ENCODE data around the gene EXOC3.
"Not testable (repeated sequence)": the region's sequence is repeated elsewhere in the genome, so short reads cannot be mapped to it uniquely, and the experiment has no call there.

EXOC3 gene

DNA sequence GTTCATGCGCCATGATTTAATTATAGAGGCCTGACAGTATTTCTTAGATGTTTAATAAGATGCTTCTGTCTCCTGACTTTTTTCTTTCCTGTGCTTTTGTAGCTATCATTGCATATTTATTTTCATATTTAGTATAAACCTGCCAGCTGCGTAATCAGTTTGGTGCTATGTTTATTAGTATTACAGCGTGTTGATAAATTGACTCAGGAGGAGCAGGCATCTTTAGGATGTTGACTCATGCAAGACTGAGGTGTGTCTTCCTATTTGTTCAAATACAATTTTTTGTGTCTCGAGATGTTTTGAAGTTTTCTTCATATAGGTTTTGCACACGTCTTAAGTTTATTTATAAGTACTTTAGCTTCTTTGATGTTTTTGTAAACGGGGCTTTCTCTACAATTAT is 35.9 kb upstream of the EXOC3 start:
- DNase-seq (ENCODE audit: low spot score) = peak; percentile 49

DNA sequence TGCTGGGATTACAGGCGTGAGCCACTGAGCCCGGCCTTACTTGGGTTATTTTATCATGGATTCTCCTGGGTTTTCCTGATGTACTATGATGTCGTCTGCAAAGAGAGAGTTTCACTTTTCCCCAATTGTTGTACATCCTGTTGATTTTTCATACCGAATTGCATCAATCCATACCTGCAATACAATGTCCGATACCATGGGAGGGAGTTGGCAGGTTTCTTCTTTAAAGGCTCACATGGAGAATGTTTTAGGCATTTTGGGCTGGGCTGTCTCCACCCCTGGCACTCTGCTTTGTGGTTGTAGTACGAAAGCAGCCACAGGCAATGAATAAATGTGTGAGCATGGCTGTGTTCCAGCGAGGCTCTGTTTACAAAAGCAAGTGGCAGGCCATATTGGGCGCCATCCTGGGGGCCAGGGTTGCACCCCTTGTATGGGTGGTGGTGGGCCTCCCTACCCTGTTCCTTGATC is 35.1 kb upstream of the EXOC3 start:
- DNase-seq (ENCODE audit: low spot score) = peak; percentile 71

DNA sequence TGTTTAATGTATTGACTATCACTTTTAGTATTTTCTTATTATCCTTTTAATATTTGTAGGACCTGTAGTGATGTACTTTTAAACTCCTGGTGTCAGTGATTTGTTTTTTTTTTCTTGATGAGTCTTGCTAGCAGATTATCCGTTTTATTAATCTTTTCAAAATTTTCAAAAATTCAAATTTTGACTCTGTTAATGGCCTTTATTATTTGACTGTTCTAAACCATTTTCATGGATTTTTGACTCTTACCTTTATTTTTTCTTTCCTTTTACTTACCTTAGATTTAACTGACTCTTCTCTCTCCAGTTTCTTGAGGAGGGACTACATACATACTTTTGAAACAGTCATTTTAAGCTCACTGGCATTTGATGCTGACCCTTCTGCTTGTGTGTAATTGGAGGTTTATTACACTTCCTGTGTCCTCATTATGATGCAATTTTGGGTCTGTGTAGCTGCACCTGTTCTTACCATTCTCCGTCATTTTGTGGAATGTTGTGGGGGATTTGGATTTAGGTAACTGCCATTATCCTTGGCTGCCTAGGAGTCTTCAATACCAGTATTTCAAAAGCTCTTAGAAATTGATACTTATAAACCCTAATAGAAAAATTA is 32.0 kb upstream of the EXOC3 start:
- no peak for DNase-seq (ENCODE audit: low spot score)

DNA sequence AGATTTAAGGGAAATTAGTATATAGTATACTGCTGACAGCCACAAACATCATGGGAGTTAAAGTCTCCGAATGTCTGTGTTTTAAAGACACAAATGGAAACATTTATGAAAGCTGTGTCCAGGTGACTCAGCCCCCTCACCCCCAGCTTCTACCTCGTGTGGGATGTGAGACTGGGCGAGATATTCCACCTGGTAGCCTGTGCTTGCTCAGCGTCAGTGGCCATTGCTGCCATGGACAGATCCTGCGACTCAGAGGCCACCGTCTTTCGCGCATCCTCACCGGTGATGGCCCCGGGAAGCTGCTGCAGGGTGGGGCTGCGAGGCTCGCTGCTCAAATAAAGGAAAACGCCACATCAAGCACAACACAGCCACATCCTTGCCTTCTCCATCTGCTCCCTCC is 31.2 kb upstream of the EXOC3 start:
- no peak for DNase-seq (ENCODE audit: low spot score)

DNA sequence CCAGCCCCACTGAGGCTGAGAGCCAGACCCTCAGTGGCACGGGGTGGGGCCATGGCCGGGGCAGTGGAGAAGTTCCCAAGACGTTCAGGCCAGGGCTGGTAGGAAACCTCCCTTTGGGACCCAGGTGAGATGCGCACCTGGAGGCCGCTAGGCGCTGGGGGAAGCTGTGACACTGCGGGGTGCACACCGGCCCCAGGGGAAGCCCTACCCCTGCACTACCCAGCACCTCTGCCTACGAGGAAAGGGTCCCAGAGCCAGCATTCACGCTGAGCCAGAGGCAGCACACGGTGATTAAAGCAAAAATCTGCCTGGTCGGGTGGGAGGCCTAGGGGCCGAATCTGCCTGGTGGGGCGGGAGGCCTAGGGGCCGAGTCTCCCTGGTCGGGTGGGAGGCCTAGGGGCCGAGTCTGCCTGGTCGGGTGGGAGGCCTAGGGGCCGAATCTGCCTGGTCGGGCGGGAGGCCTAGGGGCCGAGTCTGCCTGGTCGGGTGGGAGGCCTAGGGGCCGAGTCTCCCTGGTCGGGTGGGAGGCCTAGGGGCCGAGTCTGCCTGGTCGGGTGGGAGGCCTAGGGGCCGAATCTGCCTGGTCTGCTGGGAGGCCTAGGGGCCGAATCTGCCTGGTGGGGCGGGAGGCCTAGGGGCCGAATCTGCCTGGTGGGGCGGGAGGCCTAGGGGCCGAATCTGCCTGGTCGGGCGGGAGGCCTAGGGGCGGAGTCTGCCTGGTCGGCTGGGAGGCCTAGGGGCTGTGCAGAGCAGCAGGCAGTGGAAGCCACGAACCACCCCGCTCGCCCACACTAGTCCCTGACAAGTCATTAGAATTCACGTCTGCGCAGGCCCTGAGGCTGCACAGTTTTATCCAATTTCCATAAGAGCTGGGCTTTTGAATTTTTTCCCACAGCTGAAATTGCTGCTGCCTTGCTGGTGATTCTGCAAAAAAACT is 27.7 kb upstream of the EXOC3 start:
- not testable (repeated sequence) for DNase-seq (ENCODE audit: low spot score)

DNA sequence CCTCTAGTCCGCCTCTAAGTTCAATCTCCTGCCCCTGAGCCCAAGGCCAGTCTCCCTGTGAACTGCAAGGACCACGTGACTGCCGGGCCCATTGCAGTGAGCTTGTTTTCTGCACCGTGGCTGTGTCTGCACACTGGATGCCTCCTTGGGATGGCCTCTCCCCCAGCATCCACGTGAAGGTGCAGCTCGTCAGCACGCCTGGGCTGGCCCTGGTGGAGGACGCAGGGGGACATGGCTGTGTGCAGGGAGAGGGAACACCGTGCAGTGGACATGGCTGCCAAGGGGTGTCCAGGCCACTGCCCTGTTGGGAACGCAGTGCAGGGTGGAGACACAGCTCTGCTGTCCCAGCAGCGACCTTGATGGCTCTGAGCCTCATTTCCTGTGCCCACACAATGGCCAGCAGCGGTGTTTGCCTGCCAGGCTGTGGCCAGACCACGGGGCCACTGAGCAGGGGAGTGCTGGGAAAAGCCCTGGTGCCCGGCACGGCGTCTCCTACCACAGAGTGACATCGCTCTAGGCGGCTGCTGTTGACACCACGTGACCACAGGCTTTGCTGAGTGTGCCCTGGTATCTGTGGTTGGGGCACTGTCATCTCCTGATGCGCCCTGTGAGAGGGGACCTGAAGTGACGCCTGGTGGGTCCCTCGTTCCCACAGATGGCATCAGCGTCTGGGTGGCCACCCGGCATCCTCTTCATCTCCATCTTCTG is 26.9 kb upstream of the EXOC3 start:
- no peak for DNase-seq (ENCODE audit: low spot score)

DNA sequence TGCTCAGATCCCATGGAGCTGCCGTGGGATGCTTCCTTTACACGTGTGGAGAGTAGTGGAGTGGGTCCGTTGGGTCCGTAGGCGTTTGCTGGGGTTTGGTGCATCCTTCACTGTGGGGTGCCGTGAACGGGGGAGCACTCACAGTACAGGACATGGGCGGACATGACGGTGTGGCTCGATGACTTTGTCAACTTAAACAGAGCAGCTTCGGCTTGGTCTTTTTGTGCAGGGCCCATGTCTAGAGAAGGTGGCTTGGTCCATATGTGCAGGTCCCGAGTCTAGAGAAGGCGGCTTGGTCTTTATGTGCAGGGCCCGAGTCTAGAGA is 26.4 kb upstream of the EXOC3 start:
- DNase-seq (ENCODE audit: low spot score) = no peak

DNA sequence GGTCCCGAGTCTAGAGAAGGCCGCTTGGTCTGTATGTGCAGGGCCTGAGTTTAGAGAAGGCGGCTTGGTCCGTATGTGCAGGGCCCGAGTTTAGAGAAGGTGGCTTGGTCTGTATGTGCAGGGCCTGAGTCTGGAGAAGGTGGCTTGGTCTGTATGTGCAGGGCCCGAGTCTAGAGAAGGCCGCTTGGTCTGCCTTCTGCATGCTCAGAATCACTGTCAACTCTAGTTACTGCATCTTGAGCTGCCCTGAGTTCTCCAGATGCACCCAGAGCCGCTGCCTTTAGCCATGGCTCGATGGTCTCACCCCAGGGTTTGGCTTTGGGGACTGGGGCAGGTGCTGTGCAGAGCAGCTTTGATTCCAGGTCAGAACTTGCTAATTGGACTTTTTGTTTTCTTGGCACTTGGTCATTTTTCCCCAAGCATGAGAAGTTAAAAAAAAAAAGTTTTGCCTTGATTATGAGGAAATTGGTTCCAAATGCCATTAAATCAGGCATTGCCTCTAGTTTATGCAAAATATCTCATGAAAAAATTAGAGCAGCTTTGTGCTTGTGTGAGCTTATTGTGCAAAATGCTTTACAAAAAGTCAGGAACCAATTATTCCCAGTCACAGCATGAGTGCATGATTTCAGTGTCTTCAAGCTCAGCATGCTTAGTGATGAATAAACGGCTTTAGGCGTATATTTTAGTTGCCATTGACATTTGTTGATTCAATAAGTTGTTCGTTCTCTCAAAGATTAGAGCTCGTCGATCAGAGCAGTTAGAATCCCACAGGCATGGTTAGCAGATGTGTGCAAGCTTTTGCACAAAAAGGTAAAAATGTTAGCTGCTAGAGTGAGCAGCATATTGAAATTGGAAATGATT is 25.4 kb upstream of the EXOC3 start:
- no peak for DNase-seq (ENCODE audit: low spot score)

DNA sequence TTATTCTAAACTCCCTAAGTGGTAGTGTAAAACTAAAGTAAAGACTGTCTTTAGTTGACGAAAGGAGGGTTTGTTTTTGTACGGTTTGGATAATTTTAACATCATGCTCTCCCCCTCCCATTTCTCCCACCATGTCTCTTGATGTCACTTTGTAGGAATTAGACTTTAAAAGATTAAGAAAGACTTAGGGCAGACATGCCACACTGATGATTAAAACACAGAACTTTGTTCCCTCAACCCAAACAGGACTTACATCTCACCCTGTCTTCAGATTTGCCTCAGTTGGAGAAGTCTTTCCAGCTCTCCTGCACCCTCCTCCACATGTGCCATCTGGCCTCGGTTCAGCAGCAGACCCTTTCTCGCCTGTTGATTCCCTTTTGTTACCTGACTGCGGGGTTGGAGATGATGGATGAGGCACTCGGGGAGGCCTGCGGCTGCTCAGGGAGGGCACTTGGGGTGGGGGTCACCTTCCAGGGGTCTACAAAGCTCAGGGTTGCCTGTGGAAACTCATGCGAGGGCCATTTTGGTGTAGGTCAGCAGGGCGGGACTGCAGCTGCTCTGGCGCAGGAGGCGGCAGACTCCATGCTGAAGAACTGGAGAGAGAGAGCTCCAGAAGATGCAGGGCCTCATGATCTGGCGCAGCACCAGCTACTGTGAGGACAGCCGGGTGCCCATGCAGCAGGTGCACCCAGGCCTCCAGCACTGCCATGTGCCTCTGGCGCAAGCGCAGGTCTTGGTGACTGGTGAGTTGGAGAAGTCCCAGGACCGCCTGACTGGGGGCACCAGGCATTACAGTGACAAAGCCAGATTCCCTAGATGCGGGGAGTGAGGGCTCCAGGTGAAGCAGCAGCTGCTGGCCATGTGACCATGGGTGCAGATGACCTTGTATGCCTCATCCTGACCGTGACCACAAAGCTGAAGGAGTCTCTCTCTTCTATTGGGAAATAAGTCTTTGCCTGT is 24.5 kb upstream of the EXOC3 start:
- no peak for DNase-seq (ENCODE audit: low spot score)

DNA sequence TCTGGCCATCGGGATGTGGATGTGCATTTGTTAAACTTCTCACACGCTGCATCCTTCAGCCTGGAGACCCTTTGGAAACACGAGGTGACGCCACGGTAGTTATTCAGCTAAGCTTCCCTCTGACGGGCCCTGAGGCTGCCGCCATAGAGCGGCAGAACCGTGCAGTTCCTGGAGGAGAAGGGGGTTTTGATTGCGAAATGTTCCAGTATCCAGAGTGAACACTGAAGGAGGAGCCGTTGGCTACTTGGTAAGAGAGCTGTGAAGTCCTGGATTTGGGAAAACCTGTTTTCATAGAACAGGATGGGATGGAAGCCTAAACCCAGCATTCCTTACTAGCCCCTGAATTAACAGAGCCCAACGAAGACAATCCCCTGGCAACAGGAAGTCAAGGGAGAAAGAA is 23.0 kb upstream of the EXOC3 start:
- DNase-seq (ENCODE audit: low spot score) = no peak

DNA sequence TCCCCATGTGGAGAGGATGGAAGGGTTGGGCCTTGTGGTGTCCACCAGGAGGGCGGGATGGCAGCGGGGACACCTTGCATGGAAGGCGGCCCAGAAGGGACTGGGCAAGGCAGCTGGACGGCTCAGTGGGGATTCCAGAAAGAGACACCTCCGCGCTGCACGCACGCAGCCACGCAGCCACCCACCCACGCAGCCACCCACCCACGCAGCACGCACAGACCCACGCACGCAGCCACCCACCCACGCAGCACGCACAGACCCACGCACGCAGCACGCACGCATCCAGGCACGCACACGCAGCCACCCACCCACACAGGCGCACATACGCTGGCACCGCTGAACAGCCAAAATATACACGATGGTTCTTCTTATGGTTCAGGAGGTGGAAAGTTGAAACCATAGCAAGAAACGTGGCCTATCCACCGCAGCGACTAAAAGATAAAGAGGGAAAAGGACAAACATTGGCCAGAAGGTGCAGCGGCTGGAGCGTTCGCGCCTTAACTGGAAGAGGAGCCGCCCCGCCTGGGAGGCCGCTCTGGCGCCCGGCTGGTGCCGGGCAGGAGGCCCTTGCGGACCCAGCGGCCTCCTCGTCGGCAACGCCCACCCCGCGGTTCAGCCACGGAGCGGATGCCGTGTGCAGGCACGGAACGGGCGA is 22.2 kb upstream of the EXOC3 start:
- no peak for DNase-seq (ENCODE audit: low spot score)

DNA sequence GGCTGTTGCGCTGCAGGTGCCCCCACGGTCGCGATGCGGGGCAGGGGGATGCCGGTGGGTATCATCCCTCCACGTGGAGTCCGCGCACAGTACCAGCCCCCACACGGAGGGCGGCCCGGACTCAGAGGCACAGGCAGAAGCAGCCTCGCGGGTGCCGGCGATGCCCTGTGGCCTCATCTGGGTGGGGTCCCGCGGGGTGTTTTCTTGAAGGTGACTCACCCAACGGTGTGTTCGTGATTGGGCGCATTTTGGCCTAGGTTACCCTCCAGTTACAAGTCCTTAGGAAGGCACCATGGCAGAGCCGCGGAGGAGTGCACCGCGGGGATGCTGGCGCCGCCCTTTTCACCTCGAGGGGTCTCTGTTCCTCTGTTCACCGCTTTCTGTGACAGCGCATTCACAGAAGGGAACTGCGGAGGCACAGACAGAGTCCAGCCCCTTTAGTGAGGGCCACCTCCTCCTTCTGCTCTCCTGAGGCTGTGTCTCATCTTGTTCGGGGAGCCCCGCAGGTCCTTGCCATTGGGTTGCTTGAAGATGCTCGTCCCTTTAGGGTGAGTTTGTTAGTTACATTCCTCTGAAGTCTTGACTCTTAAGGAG is 21.6 kb upstream of the EXOC3 start:
- no peak for DNase-seq (ENCODE audit: low spot score)

DNA sequence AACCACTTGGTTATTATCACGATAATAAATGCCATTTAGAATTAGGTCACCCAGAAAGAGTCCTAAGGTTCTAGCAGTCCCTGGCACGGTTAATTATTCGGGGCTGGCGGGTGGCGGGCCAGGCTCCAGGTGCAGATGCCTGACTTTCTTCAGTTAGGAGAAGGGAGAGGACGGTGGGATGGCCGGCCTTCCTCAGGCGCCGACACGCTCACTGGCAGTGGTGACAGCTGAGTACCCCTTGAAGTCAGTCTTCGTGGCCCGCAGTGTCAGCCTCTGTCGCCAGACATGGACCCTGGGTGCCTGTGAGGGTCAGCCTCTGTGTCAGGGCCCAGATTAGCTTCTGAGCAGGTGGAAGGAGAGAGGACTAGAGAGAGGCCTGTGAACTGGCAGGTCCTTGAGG is 21.1 kb upstream of the EXOC3 start:
- no peak for DNase-seq (ENCODE audit: low spot score)

DNA sequence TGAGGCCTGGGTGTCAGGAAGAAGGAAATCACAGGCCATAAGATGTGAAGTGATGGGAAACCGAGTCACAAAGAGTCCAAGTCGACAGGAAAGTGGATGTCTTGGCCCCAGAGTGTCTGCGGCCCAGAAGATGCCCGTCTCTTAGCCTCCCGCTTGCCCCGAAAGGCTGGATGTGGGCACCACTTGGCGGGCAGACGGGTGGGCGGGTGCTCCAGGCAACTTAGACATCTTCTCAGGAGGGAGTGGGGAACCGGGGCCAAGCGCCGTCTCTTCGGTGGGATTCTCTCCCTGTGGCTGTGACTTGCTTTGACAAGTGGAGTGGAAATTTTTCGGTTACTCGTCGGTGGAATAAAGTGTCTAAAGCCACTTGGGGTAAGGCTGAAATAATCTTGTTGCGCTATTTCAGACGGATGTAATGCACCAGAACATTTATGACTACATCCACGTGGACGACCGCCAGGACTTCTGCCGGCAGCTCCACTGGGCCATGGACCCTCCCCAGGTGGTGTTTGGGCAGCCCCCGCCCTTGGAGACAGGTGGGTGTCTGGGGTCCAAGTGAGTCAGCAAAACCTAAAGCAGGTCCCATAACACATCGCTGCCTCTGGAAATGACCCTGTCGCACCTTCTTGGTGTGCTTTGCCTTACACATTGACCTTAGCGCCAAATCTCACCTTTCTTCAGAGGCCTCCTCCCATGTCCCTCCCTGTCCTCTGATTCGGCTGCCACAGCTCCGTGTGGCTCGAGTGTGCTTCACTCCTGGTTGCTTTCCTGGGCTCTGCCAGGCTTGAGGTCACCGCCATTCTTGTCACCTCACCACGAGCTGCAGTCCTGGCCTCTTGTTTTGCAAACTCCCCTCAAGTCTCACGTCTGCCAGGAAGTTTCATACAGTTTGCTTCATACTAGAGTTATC is 20.4 kb upstream of the EXOC3 start:
- DNase-seq (ENCODE audit: low spot score) = no peak

DNA sequence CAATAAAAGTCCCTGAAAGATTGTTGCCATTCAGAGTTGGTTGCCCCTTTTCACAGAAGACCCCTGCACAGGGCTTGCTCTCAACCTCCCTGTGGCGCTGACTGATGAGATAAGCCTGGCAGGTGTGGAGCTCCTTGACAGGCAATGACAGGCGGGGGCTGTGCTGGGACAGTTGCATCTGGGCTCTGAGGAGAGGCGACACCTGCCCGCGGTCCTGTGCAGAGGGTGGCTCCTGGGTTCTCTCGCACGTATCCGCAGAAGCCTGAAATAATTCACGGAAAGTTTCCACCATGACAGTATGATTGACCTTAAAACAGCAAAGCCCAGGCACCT is 19.8 kb upstream of the EXOC3 start:
- DNase-seq (ENCODE audit: low spot score) = no peak

DNA sequence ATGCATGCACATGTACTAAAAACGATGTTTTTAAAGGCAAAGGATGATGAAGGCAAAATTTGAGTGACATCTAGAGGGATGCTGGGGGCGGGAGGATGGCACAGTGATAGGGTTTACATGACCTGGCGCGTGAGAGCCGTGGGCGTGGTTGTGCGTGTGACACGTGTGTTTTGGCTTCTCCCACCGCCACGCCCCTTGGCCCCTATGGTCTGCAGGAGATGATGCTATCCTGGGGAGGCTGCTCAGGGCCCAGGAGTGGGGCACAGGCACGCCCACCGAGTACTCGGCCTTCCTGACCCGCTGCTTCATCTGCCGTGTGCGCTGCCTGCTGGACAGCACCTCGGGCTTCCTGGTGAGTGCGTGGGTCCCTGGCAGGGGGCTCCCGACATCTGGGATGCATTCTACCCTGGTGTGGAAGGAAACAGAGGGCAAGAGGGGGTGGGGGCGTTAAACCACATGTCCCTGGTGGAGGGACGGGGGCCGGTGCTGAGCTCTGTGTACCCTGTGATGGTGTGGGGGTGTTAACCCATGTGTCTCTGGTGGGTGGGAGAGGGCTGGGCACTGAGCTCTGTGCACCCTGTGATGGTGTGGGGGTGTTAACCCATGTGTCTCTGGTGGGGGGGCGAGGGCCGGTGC is 19.2 kb upstream of the EXOC3 start:
- no peak for DNase-seq (ENCODE audit: low spot score)

DNA sequence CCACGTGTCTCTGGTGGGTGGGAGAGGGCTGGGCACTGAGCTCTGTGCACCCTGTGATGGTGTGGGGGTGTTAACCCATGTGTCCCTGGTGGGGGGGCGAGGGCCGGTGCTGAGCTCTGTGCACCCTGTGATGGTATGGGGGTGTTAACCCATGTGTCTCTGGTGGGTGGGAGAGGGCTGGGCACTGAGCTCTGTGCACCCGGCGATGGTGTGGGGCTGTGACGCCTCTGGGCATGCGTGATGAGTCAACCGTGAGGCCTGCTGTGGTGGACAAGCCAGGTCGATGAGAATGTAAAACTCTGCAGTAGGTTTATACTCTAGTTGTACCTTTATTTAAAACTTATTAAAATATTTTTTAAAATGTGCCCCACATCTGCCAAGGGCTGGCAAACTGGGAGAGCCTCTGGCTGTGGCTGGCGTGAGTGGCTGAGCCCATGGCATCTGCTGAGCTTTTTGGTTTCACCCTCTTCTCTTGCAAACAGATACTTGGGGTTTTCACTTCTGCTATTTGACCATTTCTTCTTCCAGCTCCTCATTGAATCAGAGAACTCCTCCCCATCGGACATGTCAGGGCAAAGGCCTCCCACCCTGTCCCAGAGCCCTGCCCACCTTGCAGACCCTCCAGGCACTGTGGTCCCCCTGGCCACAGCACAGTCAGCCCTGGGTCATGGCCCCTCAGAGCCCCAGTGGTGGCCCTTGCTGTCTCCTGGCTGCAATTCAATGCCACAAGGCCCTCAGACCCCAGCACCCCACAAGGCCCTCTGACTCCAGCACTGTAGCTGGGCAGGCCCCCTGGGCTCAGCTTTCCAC is 18.5 kb upstream of the EXOC3 start:
- DNase-seq (ENCODE audit: low spot score) = no peak

DNA sequence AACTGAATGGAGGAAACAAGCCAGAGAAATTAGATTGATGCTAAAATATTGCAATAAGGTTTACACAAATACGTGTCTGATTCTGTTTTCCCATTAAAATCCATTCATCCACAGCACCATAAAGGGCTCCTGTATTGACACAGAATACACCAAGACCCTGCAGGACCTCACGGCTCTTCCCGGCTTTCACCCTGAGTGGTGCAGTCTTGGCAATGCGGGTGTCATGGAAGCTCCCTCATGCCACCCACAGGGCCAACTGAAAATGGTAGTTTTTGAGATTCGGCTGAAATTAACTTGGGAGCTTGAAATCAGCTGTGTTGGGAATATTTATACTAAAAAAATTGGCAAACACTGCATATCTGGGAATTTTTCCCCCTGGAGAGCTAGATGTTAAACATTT is 17.3 kb upstream of the EXOC3 start:
- DNase-seq (ENCODE audit: low spot score) = no peak
